Liver (tissue), 3 donors: ENCODE measurements around the gene ROPN1L.

Source experiments
- ATF3 ChIP-seq: IDR thresholded peaks from 2 replicates; pipeline ENCODE4 v1.6.1; 2016; ENCODE audit warnings: antibody characterized with exemption
- FOXA1 ChIP-seq: IDR thresholded peaks from 2 replicates; pipeline ENCODE4 v1.6.1; 2016; ENCODE audit warnings: antibody characterized with exemption
- JUND ChIP-seq, 2 donors: IDR thresholded peaks; 2 replicates each; pipeline ENCODE4 v1.6.1; 2016; ENCODE audit warnings: antibody characterized with exemption in 2 of 2
- SP1 ChIP-seq: IDR thresholded peaks from 2 replicates; pipeline ENCODE4 v1.6.1; 2018; ENCODE audit warnings: antibody characterized with exemption, mild to moderate bottlenecking
- TF ChIP-seq, protein P1 (sequence below): fragments of 150-350 bp; IDR thresholded peaks from 2 replicates; pipeline ENCODE4 v1.5.1; 2017; ENCODE audit warnings: improper control_type of control experiment, low read depth, low read length; ENCODE audit not compliant: missing input control
- donor health status: healthy.
- donor health status: healthy.

GRCh38 chr5:10498350-10498749, 56.7 kb downstream of the ROPN1L start:
- TF ChIP-seq, protein P1, sequence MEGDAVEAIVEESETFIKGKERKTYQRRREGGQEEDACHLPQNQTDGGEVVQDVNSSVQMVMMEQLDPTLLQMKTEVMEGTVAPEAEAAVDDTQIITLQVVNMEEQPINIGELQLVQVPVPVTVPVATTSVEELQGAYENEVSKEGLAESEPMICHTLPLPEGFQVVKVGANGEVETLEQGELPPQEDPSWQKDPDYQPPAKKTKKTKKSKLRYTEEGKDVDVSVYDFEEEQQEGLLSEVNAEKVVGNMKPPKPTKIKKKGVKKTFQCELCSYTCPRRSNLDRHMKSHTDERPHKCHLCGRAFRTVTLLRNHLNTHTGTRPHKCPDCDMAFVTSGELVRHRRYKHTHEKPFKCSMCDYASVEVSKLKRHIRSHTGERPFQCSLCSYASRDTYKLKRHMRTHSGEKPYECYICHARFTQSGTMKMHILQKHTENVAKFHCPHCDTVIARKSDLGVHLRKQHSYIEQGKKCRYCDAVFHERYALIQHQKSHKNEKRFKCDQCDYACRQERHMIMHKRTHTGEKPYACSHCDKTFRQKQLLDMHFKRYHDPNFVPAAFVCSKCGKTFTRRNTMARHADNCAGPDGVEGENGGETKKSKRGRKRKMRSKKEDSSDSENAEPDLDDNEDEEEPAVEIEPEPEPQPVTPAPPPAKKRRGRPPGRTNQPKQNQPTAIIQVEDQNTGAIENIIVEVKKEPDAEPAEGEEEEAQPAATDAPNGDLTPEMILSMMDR: no peak
- no peak for TF ChIP-seq JUND (IDR thresholded peaks at IDR 0.05)
- no peak for TF ChIP-seq FOXA1
- no peak for TF ChIP-seq ATF3
- no peak for TF ChIP-seq SP1
